SKM-1 treated with dmso at 0.1 percent for 144 hours (cell line): ENCODE data around the gene PPM1L.

Source experiments
- DNase-seq: peaks from one replicate; lab custom pipeline; 2025; ENCODE audit not compliant: unreplicated experiment; lab: John Stamatoyannopoulos, UW

Gene PPM1L

DNA sequence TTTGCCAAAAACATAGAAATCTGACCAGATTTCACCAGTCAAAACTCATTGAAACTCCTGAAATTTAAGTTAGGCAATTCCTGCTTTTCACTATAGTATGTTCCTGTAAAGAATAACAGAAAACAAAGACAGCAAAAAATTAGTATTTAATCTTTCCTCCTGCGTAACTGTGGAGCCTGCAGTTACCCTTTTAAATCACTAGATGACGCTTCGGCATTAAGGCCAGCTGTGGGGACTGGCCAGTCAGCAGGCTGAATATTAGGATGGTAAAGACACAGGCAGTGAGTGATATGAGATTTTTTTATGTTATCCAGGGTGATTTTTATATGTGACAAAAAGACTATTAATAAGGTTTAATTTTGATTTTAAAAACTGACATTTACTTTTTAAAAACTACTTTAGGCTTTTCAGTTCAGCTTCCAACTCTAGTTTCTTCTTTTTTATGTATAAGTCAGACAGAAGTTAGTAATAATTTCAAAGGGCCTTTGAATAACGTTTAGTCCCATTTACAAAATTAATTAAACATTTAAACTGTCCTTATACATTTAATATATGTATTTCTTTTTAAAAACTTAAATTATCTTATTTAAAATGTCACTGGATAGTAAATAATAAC lies 165.1 kb downstream of the PPM1L start:
- DNase-seq: peak; percentile 10

DNA sequence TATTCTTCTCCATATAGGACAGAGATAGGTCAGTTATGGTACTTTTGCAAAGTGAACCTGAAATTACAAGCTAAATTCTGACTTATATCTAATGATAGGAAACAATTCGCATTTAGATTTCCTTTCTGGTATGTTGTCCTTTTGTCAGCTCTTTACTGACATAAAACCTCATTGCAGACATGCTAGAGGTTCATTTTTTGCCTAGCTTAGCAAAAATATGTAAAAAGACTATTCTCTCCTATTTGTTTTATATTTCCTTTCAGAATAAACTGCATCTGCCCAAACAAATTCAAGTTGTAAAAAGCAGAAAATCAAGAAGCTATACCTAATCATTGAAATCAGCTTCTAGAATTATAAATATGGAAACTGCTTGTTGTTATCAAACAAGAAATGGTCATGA lies 168.7 kb downstream of the PPM1L start:
- no peak for DNase-seq

DNA sequence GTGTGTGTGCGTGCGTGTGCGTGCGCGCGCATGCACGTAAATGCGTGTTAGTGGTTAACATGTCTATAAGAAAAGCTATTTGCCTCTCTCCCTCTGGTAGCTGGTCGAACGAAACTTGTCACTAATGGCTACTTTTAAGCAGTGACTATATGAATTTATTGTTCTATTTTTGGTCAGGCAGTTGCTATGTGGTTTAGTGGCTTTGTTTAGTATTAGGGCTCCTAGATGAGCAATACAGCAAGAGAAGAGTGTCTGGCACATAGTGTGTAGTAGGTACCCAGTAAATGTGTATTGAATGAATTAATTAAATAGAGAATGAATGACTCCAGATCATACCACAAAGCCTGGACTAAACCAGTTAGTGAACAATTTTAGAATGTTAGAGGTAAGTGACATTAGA lies 171.6 kb downstream of the PPM1L start:
- no peak for DNase-seq

DNA sequence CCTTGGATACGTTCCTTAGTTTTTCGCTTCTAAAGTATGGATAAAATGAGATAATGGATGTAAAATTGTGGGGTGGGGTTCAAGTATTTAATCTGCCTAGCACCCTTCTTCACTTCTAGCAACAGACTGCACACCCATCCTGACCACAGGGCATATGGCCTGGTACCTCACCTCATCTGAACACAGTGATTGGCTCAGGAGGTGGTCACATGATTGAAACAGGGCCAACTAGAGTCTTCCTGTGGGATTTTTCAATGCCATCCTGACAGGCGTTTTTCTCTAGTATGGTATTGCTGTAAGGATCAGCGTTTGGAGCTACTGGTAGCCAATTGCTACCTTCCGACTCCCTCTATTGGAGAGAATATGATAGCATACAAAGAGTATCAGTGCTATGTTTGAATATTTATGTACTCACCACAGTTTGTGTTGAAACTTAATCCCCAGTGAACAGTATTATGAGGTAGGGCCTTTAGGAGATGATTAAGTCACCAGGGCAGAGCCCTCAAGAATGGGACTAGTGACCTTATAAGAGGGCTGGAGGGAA lies 172.2 kb downstream of the PPM1L start:
- DNase-seq: no peak

DNA sequence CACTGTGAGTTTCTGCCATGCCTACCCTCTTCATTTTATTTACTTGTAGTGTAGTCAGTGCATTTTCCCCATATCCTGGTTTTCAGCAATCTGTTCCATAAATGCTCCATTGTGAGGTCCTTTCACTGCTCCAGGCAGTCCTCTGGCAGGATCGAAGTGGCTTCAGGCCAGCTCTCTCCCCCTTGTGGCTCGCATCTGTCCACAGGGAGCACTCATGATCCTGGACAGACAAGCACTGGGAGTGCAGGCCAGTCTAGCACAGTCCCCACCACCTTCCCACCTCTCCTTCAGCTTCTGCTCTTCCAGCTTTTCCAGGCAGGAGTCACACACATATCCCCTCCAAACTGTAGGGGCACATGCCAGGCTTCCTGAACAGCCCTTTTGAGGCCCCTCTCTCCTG lies 173.6 kb downstream of the PPM1L start:
- no peak for DNase-seq

DNA sequence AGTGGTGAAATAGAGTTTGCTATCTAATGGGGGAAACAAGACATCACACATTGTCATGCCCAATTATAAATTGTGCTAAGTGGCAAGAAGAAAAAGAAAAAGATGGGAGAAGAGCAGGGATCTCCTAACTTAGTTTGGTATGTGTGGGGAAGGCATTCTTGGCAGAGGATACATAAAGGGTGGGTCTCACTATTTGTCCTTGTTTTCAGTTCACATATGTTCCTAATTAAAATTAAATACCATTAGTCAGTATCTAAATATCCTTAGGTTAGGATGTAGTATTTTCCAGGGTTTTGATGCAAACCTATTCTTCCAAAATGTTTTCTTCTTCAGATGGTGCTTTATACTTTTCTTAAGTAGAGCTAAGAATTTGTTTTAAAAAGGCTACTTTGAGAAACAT lies 175.4 kb downstream of the PPM1L start:
- DNase-seq: no peak

DNA sequence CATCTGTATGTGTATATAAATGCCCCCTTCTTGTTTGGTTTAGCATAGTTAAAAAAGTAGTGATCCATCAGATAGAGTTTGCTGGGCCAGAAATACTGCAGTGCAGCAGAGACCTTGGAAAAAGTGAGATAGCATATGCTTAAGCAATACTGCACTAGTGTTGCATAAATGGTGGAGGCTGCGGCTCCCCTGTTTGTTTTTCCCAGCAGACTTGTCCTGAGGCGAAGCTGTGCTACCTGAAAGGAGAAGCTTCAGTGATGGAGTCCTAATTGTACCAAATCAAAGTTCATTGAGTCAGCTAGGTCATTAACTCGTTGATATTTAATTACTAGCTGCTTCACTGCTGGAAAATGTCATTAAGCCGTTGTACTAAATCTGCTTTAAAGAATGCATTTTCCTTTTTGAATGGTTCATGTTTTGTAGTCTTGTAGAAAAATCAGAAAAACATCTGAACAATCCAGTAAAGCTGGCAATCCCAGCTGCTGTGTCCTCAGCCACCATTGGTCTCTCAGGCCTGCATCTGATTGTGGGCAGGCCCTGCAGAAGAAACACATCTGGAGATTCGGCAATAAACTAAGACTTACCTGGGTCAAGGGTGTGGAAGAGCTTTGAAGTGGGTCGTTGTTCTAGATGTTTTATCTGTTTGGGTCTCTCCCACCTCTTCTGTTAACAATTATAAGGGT lies 179.5 kb downstream of the PPM1L start:
- DNase-seq: peak; percentile 9

DNA sequence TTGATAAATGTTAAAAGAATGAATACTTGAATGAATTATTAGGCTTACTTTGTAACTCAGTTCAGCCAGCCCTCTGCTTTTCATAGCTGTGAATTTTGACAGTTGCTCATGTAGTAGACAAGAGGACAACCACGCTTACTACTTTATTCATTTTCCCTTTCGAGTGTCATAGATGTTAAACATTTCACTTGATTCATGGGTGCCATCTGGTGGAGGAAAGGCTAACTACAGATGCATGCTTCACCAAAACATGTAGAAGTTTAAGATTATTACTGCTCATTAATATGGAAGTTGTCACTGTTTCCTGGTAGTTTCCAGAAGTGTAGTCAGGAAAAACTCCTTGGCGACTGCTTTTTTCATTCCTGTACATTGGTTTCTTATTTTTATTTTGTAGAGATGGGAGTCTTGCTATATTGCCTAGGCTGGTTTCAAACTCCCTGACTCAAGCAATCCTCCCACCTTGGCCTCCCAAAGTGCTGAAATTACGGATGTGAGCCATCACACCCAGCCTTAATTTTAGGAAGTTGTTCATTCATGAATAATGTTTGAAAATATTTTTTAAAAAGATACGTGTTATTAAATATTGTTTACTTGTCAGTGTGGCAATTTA lies 186.0 kb downstream of the PPM1L start:
- DNase-seq: no peak

DNA sequence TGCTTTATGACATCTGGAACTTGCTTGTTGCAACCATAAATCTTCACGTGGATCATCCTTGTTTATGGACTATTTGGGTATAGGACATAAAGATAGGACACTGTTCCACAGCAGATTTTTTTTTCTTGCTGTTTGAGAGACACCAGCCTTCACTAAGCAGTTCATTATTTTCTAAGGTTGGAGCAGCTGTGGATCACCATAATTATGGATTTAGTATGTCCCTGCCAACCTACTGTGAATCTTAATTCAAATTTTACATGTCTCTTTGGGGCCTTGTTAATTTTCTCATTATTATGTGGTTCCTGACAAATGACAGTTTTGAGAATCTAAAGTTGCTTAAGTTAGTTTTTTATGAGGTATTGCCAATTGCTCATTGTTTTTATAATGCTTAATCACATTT lies 188.0 kb downstream of the PPM1L start:
- no peak for DNase-seq

DNA sequence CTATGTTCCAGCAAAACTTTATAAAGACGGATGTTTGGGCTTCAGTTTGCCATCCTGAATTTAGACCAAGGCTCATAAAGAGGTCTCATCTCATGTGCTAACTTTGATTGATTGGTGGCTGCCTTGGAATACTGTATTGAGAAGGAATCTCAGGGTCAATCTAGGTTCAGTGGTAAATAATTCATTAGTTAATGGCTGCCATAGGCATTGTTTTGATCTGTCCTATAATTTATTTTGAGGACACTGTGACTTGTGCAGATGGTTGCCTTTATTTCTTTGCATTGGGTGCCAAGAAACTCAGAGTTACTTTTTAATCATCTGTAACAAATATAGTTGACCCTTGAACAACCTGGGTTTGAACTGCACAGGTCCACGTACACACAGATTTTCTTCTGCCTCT lies 189.3 kb downstream of the PPM1L start:
- DNase-seq: no peak

DNA sequence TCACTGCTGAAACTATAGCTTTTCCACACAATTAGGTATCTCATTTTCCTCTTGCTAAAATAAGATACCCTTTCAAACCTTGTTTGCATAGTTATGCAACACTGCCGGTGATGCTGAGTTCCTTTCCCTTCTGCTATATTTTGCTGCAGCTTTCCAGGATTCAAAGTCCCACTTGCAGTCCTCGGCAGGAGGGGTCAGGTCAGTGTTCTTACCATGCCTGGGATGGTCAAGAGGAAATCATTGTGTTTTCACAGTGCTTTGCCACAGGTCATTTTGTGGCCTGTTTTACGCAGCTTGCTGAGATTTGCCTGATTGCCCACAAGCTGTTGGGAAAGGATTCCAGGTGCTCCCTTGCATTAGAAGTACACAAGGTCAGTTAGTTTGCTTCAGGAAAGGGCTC lies 192.2 kb downstream of the PPM1L start:
- DNase-seq: no peak

DNA sequence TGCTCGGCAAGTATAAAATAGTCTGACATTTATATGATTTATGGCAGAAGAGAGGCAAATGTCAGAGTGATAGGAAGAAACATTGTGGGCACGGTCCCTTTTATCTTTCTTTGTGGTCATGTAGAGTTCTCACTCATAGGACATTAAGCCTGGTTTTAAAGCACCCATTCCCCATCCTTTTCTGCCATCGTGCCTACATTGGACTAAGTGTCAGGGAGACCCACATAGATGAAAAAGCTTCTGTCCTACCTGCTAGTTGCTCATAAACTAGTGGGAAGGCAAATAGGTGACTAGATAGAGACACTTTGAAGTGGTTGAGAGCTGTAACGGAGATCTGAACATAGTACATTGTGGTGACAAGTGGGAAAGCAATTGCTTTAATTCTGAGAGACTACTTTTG lies 193.4 kb downstream of the PPM1L start:
- DNase-seq: no peak

DNA sequence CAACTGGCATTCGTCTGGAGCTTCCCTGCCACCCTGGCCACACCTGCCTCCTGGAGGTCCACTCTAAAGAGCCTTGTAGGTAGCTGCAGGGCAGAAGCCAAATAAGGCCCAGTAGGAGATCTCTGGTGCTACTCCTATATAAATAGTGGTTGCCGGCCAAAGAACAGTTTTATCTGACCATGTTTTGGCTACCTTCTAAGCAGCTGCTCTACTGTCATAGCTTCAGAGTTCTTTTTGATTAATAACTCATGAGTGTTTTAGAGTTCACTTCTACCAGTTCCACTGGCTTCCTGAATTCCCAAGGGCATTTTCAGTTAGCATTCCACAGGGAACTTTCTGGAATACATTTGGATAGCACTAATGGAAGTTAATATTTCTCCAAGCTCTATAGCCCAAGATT lies 194.5 kb downstream of the PPM1L start:
- DNase-seq: no peak

DNA sequence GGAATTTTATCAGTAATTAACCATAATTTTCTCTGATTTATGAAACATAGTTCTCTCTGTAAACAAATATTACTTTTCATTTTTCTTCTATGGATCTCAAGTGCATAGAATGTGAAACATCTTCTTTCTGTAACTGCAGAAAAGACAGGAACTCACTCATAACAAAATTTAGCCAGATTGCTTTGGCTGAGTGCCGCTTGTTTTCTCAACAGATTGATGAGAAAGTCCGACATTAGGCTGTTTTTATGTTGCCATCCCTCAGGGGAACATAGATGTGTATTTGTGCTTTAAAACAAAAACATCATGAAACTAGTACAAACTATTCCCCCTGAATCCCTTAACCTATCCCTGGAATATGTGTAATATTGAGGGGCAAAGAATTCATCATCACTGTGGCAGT lies 194.9 kb downstream of the PPM1L start:
- DNase-seq: no peak

DNA sequence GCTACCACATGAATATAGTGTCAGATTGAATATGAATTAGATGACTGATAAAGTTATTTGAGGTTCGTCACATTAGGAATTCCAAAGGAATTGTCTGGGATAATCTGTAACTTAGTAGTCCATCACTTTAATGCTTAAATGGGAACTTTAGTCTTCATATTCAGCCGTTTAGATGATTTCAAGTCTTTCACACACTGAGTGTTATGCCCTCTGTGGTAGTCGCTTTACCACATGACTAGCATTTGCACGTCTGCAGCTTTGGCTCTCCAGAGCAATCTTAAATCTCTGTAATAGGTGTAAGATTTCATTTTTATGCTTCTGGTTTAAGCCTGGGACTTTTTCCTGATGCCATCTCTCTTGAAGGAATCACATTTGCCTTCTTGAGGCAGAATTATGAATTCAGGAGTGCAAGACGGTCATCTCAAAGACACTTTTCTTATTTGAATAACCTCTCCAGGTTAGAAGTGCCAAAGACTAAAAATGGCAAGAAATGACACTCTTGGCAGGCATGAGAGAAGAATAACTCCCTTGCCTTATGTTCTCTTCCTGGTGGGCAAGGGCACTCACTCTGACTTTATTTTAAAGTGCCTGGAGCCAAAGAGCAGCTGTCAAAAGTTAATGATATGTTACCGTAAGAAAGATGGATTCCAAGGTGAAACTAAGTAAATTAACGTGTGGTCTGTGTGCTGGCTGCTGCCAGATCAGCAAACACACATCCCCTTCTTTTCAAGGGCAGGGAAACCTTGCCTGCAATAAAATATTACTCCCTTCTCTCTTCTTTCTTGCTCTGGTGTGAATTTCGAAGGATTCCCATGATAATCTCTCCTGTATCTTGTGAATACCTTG lies 195.8 kb downstream of the PPM1L start:
- no peak for DNase-seq

DNA sequence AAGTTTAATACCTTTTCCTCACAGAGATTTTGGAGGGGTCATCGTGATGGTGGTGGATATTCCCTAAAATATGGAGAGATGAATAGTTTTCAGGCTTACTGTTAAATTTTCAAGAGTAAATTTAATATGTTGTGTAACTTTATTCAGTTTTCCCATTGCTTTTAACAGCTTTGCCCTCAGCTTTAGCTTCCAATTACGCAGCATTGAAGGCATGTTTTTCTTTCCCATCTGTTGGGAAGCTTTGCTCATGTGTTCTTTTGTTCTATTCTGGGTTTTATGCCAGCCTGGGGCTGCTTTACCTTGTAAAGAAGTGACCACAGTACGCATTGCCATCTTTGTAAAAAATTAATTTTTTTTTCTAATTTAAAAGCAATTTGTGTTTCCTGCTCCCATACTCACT lies 197.7 kb downstream of the PPM1L start:
- no peak for DNase-seq

DNA sequence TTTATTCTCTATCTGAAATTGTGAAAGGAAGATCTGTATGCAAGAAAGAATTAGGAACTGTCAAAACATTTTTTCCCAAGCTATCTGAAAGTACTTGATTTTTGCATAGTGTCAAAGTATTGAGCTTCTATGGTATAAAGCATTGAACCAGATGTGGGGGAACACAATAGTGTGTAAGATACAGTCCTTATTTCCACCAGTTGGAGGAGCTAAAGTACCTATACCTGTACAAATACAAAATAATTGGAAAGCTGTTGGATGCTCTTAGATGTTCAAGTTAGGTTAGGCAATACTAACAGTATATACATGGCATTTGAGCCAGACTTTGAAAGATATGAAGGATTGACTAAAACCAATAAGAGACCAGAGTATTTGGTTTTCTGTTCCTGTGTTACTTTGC lies 200.8 kb downstream of the PPM1L start:
- peak; percentile 48 for DNase-seq

DNA sequence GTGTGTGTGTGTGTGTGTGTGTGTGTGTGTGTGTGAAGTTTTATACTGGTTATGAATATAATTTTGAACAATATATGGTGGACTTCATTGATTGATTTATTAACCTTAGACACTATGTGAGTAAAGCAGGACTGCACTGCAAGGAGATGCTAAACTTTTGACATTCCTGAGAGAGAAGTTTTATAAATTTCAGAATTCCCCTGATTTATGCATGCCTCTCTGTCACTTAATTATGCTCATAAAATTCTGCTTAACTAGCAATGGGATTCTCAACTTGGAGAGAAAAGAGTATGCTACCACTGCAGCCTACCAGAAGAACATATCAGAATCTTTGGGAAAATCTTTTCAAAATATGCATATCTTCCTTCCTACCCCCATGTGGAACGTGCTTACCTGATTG lies 204.5 kb downstream of the PPM1L start:
- DNase-seq: no peak

DNA sequence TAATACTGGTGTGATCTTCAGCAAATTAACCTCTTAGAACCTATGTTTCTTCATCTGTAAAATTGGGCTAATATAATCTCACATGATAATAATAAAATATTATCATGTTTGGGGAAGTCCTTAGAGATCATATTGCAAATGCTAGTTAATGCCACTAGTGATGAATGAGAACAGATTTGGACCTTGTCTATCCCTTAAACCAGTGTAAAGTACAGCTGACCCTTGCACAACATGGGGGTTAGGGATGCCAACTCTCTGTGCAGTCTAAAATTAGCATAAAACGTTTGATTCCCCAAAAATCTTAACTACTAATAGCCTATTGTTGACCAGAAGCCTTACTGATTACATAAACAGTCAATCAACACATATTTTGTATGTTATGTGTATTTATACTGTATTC lies 207.9 kb downstream of the PPM1L start:
- no peak for DNase-seq

DNA sequence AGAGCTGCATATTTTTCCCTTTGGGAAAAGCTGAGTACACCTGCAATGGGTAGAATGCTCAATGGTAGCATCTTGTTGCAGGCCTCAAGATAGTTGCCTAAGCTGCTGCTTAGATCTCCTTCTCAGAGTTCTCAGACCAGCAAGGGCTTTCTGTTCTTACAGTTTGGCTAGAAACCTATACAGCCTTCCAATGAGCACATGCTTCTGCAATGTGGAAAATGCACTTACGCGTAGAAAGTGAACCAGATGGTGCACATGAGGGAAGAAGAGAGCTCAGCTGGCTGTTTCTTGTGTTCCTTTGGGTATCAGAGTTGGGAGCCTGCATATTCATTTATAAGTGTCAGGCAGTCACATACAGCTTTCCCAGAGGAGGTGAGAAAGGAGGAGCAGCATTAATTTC lies 212.7 kb downstream of the PPM1L start:
- no peak for DNase-seq

DNA sequence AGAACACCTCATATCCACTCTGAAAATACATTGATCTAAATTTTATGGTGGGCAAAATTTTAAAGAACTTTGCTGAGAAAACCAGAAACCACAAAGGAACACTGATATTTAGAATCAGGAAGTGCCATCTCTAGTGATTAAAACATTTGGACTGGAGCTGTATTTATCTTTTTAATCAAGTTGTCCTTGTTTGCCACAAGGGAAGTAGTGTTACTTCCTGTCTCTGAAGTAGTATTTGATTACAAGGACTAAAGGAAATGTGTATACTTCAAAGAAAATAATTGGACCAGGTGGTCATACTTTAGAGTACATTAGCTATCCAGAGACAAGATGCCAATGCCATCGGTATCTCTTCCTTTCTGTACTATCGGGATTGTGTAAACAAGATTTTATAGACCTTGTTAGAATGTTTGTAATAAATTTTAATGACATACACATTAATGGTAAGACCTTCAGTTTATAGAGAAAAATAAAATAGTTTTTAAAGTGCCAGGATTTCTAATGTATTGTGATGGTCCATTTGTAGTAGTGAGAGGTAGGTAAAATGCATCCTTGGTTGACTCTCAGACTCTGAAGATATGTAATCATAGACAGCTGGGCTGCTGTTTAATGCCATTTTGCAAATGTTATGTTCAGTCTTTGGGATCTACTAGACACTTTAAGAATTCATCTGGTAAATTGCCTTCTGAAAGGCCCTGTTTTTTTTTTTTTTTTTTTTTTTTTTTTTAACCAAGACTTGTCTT lies 217.2 kb downstream of the PPM1L start:
- no peak for DNase-seq
